Breast epithelium (tissue), 4 donors: ENCODE data around the gene DPH5. TPM values are rescaled to one million over a fixed set of nuclear protein-coding genes. Genes with fewer than 3 reads are reported as not detected.

ENCODE experiments used
- DNase-seq, 2 donors: peaks; one replicate each; pipeline ENCODE4 v3.0.0-alpha.2; 2019; ENCODE audit warnings: low spot score in 2 of 2
- H3K27ac ChIP-seq, 2 donors: fragments of 200-600 bp; sonication (generic) in 1 of 2; one replicate each; pipeline ENCODE4 v1.5.1; 2016 to 2019; ENCODE audit warnings: mild to moderate bottlenecking in 1 of 2
- H3K27me3 ChIP-seq, 2 donors: fragments of 200-600 bp; sonication (generic) in 1 of 2; one replicate each; pipeline versions ENCODE4 v1.5.1 to v1.6.0; 2017 to 2019; ENCODE audit warnings: control low read depth in 1 of 2, mild to moderate bottlenecking in 1 of 2
- H3K36me3 ChIP-seq: fragments of 200-600 bp; one replicate; pipeline ENCODE4 v1.5.1; 2019
- H3K4me1 ChIP-seq, 2 donors: fragments of 200-600 bp; sonication (generic); one replicate each; pipeline ENCODE4 v1.5.1; 2016 to 2019; ENCODE audit warnings: control low read depth in 1 of 2
- H3K4me3 ChIP-seq, 3 donors: fragments of 200-600 bp; sonication (generic); 1 replicate in 2 of 3; 2 replicates in 1 of 3; pipeline ENCODE4 v1.5.1; 2016 to 2019; ENCODE audit warnings: mild to moderate bottlenecking in 3 of 3, moderate library complexity in 2 of 3
- H3K9me3 ChIP-seq, 2 donors: fragments of 200-600 bp; sonication (generic) in 1 of 2; one replicate each; pipeline ENCODE4 v1.5.1; 2016 to 2019; ENCODE audit warnings: control low read depth in 1 of 2
- CTCF ChIP-seq, 3 donors: fragments of 450-650 bp; IDR thresholded peaks; one replicate each; pipeline ENCODE4 v1.5.1; 2016 to 2017; ENCODE audit warnings: antibody characterized with exemption in 3 of 3, mild to moderate bottlenecking in 3 of 3, moderate library complexity in 3 of 3
- POLR2A ChIP-seq: fragments of 450-650 bp; IDR thresholded peaks from one replicate; pipeline ENCODE4 v1.6.1; 2016; ENCODE audit warnings: antibody characterized with exemption, mild to moderate bottlenecking, moderate library complexity
- POLR2AphosphoS5 ChIP-seq, 3 donors: sonication (generic); formaldehyde crosslinking; IDR thresholded peaks; one replicate each; pipeline ENCODE4 v1.6.1; 2017; ENCODE audit warnings: antibody characterized with exemption in 3 of 3
- intact Hi-C: fragments of 100-400 bp; cut with DNase I; formaldehyde crosslinking; loops from one replicate; pipeline ENCODE4 v1.15.1; 2023; ENCODE audit warnings: low total_unique reads
- total RNA-seq, 3 donors: library from RNA; depleted of rRNA; stranded (reverse); fragments of >200 nt; gene quantifications; one replicate each; pipeline ENCODE4 v1.1.0, GENCODE V29; 2016

The DPH5 gene
- total RNA-seq, 3 donors from 2014 or later = 19.2 to 26.1 (median 25.9) TPM

GRCh38 chr1:101055623-101056022 lies 30.0 kb upstream of the DPH5 start:
- no peak for DNase-seq
- H3K36me3 ChIP-seq = no peaks in the 10 kb centered on the region
- no peaks in the 10 kb centered on the region for H3K9me3 ChIP-seq
- intact Hi-C loops = no loop called here
- no peak overlapping the region for H3K4me3 ChIP-seq
- no peak for TF ChIP-seq POLR2A
- TF ChIP-seq CTCF (IDR thresholded peaks at IDR 0.05) = no peak
- TF ChIP-seq POLR2AphosphoS5 (IDR thresholded peaks at IDR 0.05) = no peak
- no peak overlapping the region for H3K27ac ChIP-seq
- H3K4me1 ChIP-seq = no peaks in the 10 kb centered on the region
- no peaks in the 10 kb centered on the region for H3K27me3 ChIP-seq

- Histone ChIP-seq H3K27ac (no peak overlapping the region), H3K27me3 (no peaks in the 10 kb centered on the region), H3K4me1 (no peaks in the 10 kb centered on the region), H3K9me3 (no peaks in the 10 kb centered on the region), H3K36me3 (no peaks in the 10 kb centered on the region), H3K4me3 (no peak overlapping the region)
- TF ChIP-seq POLR2AphosphoS5 (IDR thresholded peaks at IDR 0.05) = no peak
- TF ChIP-seq CTCF (IDR thresholded peaks at IDR 0.05) = no peak
- no peak for TF ChIP-seq POLR2A
- intact Hi-C loops = no loop called here
- no peak for DNase-seq
Measured at GRCh38 chr1:101051688-101052638, 26.4 kb upstream of the DPH5 start.

- no peak for TF ChIP-seq CTCF (IDR thresholded peaks at IDR 0.05)
- TF ChIP-seq POLR2A = no peak
- no peak for TF ChIP-seq POLR2AphosphoS5 (IDR thresholded peaks at IDR 0.05)
- no peak overlapping the region for H3K4me3 ChIP-seq
- no peaks in the 10 kb centered on the region for H3K27me3 ChIP-seq
- H3K4me1 ChIP-seq = no peaks in the 10 kb centered on the region
- intact Hi-C loops = no loop called here
- no peak for DNase-seq
- H3K36me3 ChIP-seq = no peaks in the 10 kb centered on the region
- H3K9me3 ChIP-seq = no peaks in the 10 kb centered on the region
- H3K27ac ChIP-seq = no peak overlapping the region
Measured at GRCh38 chr1:101050869-101051268, 25.3 kb upstream of the DPH5 start.

- TF ChIP-seq POLR2AphosphoS5 (IDR thresholded peaks at IDR 0.05) (no peak), CTCF (IDR thresholded peaks at IDR 0.05) (no peak), POLR2A (no peak)
- Histone ChIP-seq H3K4me1 (no peaks in the 10 kb centered on the region), H3K27me3 (no peaks in the 10 kb centered on the region), H3K4me3 (no peak overlapping the region), H3K9me3 (peaks cover 4 to 6% of the 10 kb centered on the region in 2 donors), H3K27ac (no peak overlapping the region), H3K36me3 (no peaks in the 10 kb centered on the region)
- intact Hi-C loops = loop anchor here (5.0 kb wide), 1 partner anchor 1037 kb away; no protein-coding TSS in a partner anchor
- DNase-seq = no peak
Measured at GRCh38 chr1:101044749-101045148, 19.2 kb upstream of the DPH5 start.

GRCh38 chr1:101044259-101044658 lies 18.7 kb upstream of the DPH5 start:
- H3K27ac ChIP-seq = no peak overlapping the region
- H3K4me1 ChIP-seq = no peaks in the 10 kb centered on the region
- no peak for DNase-seq
- intact Hi-C loops = no loop called here
- no peak overlapping the region for H3K4me3 ChIP-seq
- TF ChIP-seq POLR2AphosphoS5 (IDR thresholded peaks at IDR 0.05) = no peak
- no peaks in the 10 kb centered on the region for H3K27me3 ChIP-seq
- peaks cover 4 to 6% of the 10 kb centered on the region in 2 donors for H3K9me3 ChIP-seq
- H3K36me3 ChIP-seq = no peaks in the 10 kb centered on the region
